AG08395 (cell line): Measurements from ENCODE around the gene RPL22L1.
A peak's percentile ranks its signal among the peaks of the same experiment; 100 is the strongest.
"Not testable (repeated sequence)": the region's sequence is repeated elsewhere in the genome, so short reads cannot be mapped to it uniquely, and the experiment has no call there.

ENCODE experiments used
- DNase-seq: peaks from one replicate; pipeline ENCODE4 v3.0.0; 2012; ENCODE audit warnings: mixed read lengths, low spot score

The RPL22L1 gene

GRCh38 chr3:170869645-170870593 is at the start of gene RPL22L1:
Gene RPL22L1 (minus strand): TSS chr3:170870195. CDS start chr3:170870167, 28 bp downstream.
- peak; percentile 95 for DNase-seq

- DNase-seq, result no peak
Measured at GRCh38 chr3:170918715-170919114, 48.7 kb upstream of the RPL22L1 start.

- no peak for DNase-seq
Measured at GRCh38 chr3:170914690-170915089, 44.7 kb upstream of the RPL22L1 start.

- DNase-seq, result no peak
Measured at GRCh38 chr3:170914212-170914611, 44.2 kb upstream of the RPL22L1 start.

GRCh38 chr3:170911051-170911450 is 41.1 kb upstream of the RPL22L1 start:
- no peak for DNase-seq

- no peak for DNase-seq
Measured at GRCh38 chr3:170910542-170910941, 40.5 kb upstream of the RPL22L1 start.

GRCh38 chr3:170909129-170909903 is 39.3 kb upstream of the RPL22L1 start:
- peak; percentile 74 for DNase-seq

- peak; percentile 99 for DNase-seq
Measured at GRCh38 chr3:170908235-170909116, 38.5 kb upstream of the RPL22L1 start, which contains the start of gene EIF5A2. Gene EIF5A2 (minus strand): TSS chr3:170908637. CDS start chr3:170907806, 831 bp downstream.

- DNase-seq, result peak; percentile 23
Measured at GRCh38 chr3:170907637-170908234, 37.7 kb upstream of the RPL22L1 start.

- DNase-seq, result no peak
Measured at GRCh38 chr3:170905862-170906261, 35.9 kb upstream of the RPL22L1 start.

GRCh38 chr3:170903123-170903522 is 33.1 kb upstream of the RPL22L1 start:
- no peak for DNase-seq

GRCh38 chr3:170899455-170899854 is 29.5 kb upstream of the RPL22L1 start:
- DNase-seq, result no peak

- DNase-seq, result no peak
Measured at GRCh38 chr3:170897978-170898377, 28.0 kb upstream of the RPL22L1 start.

GRCh38 chr3:170897199-170897598 is 27.2 kb upstream of the RPL22L1 start:
- DNase-seq, result not testable (repeated sequence)

- DNase-seq, result no peak
Measured at GRCh38 chr3:170896781-170897180, 26.8 kb upstream of the RPL22L1 start.

GRCh38 chr3:170896333-170896732 is 26.3 kb upstream of the RPL22L1 start:
- DNase-seq, result not testable (repeated sequence)

GRCh38 chr3:170893895-170894294 is 23.9 kb upstream of the RPL22L1 start:
- DNase-seq, result no peak

GRCh38 chr3:170889630-170890029 is 19.6 kb upstream of the RPL22L1 start:
- DNase-seq, result no peak

- no peak for DNase-seq
Measured at GRCh38 chr3:170889132-170889531, 19.1 kb upstream of the RPL22L1 start.

- not testable (repeated sequence) for DNase-seq
Measured at GRCh38 chr3:170884109-170884930, 14.3 kb upstream of the RPL22L1 start.
